SH-SY5Y (cell line): Measurements from ENCODE around the gene ADRM1.

Experiments
- GATA2 ChIP-seq: IDR thresholded peaks from 2 replicates; pipeline ENCODE4 v1.6.1; 2011; ENCODE audit warnings: mild to moderate bottlenecking, low read depth, low read length
- GATA3 ChIP-seq: IDR thresholded peaks from 2 replicates; pipeline ENCODE4 v1.6.1; 2011; ENCODE audit warnings: low read depth, mild to moderate bottlenecking, low read length, moderate library complexity

The ADRM1 gene

GRCh38 chr20:62302341-62303061 lies at the start of gene ADRM1:
Gene ADRM1, plus strand, starts transcription at chr20:62302997. Its CDS starts 572 bp downstream, at chr20:62303569.
- TF ChIP-seq GATA3 (no peak), GATA2 (no peak)

GRCh38 chr20:62253398-62253797 lies 49.4 kb upstream of the ADRM1 start:
- TF ChIP-seq GATA2 (no peak), GATA3 (no peak)

- TF ChIP-seq GATA3: no peak
- TF ChIP-seq GATA2: no peak
These were observed 48.6 kb upstream of the ADRM1 start for GRCh38 chr20:62254021-62254724.

- TF ChIP-seq GATA3 (no peak), GATA2 (no peak)
These were observed 46.8 kb upstream of the ADRM1 start for GRCh38 chr20:62255976-62256375.

- TF ChIP-seq GATA3: no peak
- no peak for TF ChIP-seq GATA2
These were observed 44.1 kb upstream of the ADRM1 start for GRCh38 chr20:62258499-62259293.

GRCh38 chr20:62259294-62259565 lies 43.6 kb upstream of the ADRM1 start:
- TF ChIP-seq GATA2 (no peak), GATA3 (no peak)

GRCh38 chr20:62262064-62262463 lies 40.7 kb upstream of the ADRM1 start:
- no peak for TF ChIP-seq GATA3
- no peak for TF ChIP-seq GATA2

- TF ChIP-seq GATA2: no peak
These were observed 39.4 kb upstream of the ADRM1 start for GRCh38 chr20:62263396-62263795.

GRCh38 chr20:62265365-62265764 lies 37.4 kb upstream of the ADRM1 start:
- TF ChIP-seq GATA2 (no peak), GATA3 (no peak)

- TF ChIP-seq GATA3 (no peak), GATA2 (no peak)
These were observed 36.5 kb upstream of the ADRM1 start for GRCh38 chr20:62266340-62266739.

- TF ChIP-seq GATA3: no peak
These were observed 35.9 kb upstream of the ADRM1 start for GRCh38 chr20:62266851-62267250.

- TF ChIP-seq GATA2 (no peak), GATA3 (no peak)
These were observed 35.3 kb upstream of the ADRM1 start for GRCh38 chr20:62267543-62267942.

GRCh38 chr20:62268228-62268900 lies 34.4 kb upstream of the ADRM1 start:
- TF ChIP-seq GATA2 (no peak), GATA3 (no peak)

- TF ChIP-seq GATA3: no peak
- TF ChIP-seq GATA2: no peak
These were observed 33.4 kb upstream of the ADRM1 start for GRCh38 chr20:62269378-62269777.

GRCh38 chr20:62269871-62270270 lies 32.9 kb upstream of the ADRM1 start:
- TF ChIP-seq GATA3 (no peak), GATA2 (no peak)
